IPS-20b (cell line): ENCODE measurements around the gene MED20.

Source experiments
- H3K27ac ChIP-seq: one replicate; pipeline ENCODE4 v1.5.1; 2013; ENCODE audit warnings: low read length
- H3K27me3 ChIP-seq: 2 replicates; pipeline ENCODE4 v1.6.1; 2013; ENCODE audit warnings: mild to moderate bottlenecking, low read length, inconsistent platforms; ENCODE audit not compliant: insufficient read depth
- H3K36me3 ChIP-seq: 2 replicates; pipeline ENCODE4 v1.6.1; 2013; ENCODE audit warnings: low read depth, mild to moderate bottlenecking, inconsistent platforms, low read length, moderate library complexity; ENCODE audit not compliant: insufficient read depth
- H3K4me1 ChIP-seq: 2 replicates; pipeline ENCODE4 v1.6.1; 2013; ENCODE audit warnings: mild to moderate bottlenecking, control low read depth, inconsistent platforms, low read length, moderate library complexity; ENCODE audit not compliant: insufficient read depth
- H3K4me3 ChIP-seq: 2 replicates; pipeline ENCODE4 v1.5.1; 2013; ENCODE audit warnings: mild to moderate bottlenecking, low read length, inconsistent platforms
- H3K9ac ChIP-seq: 2 replicates; pipeline ENCODE4 v1.6.1; 2013; ENCODE audit warnings: low read depth, mild to moderate bottlenecking, inconsistent platforms, low read length, moderate library complexity
- H3K9me3 ChIP-seq: 2 replicates; pipeline ENCODE4 v1.6.1; 2013; ENCODE audit warnings: mild to moderate bottlenecking, low read depth, low read length, inconsistent platforms; ENCODE audit not compliant: insufficient read depth

MED20 gene

GRCh38 chr6:41939848-41940758, 19.2 kb upstream of the MED20 start:
- Histone ChIP-seq H3K4me1 (peaks cover 23% of the 10 kb centered on the region), H3K9me3 (no peaks in the 10 kb centered on the region), H3K27me3 (peaks cover 13% of the 10 kb centered on the region; the same call in 1 of the 2 replicates), H3K9ac (peak overlapping the region; percentile 73; the same call in 1 of the 2 replicates), H3K27ac (no peak overlapping the region), H3K4me3 (peak overlapping the region; percentile 85), H3K36me3 (peaks cover 16% of the 10 kb centered on the region)

- Histone ChIP-seq H3K4me3 (peak overlapping the region; percentile 85; the same call in 1 of the 2 replicates), H3K4me1 (peaks cover 23% of the 10 kb centered on the region)
These were observed 18.4 kb upstream of the MED20 start for GRCh38 chr6:41939176-41939847.

GRCh38 chr6:41938590-41939175, 17.7 kb upstream of the MED20 start:
- Histone ChIP-seq H3K27me3 (peaks cover 13% of the 10 kb centered on the region; the same call in 1 of the 2 replicates), H3K9me3 (no peaks in the 10 kb centered on the region), H3K36me3 (peaks cover 29% of the 10 kb centered on the region), H3K27ac (no peak overlapping the region), H3K4me3 (peak overlapping the region; percentile 28; the same call in 1 of the 2 replicates), H3K9ac (peak overlapping the region; percentile 14; the same call in 1 of the 2 replicates), H3K4me1 (peaks cover 23% of the 10 kb centered on the region)

More at GRCh38 chr6:41939176-41939847, 18.4 kb upstream of the MED20 start:
- Histone ChIP-seq H3K9ac (peak overlapping the region; percentile 73; the same call in 1 of the 2 replicates), H3K27me3 (peaks cover 13% of the 10 kb centered on the region; the same call in 1 of the 2 replicates), H3K36me3 (peaks cover 24% of the 10 kb centered on the region), H3K9me3 (no peaks in the 10 kb centered on the region), H3K27ac (no peak overlapping the region)

- H3K27me3 ChIP-seq = peaks cover 13% of the 10 kb centered on the region; the same call in 1 of the 2 replicates
- H3K27ac ChIP-seq = no peak overlapping the region
- peaks cover 36% of the 10 kb centered on the region for H3K36me3 ChIP-seq
- H3K9ac ChIP-seq = no peak overlapping the region
- H3K4me1 ChIP-seq = peaks cover 23% of the 10 kb centered on the region
- no peak overlapping the region; the same call in 1 of the 2 replicates for H3K4me3 ChIP-seq
- no peaks in the 10 kb centered on the region for H3K9me3 ChIP-seq
These were observed 17.1 kb upstream of the MED20 start for GRCh38 chr6:41937861-41938574.

- Histone ChIP-seq H3K4me1 (peaks cover 23% of the 10 kb centered on the region), H3K9me3 (no peaks in the 10 kb centered on the region), H3K27me3 (peaks cover 13% of the 10 kb centered on the region; the same call in 1 of the 2 replicates), H3K9ac (no peak overlapping the region), H3K27ac (no peak overlapping the region), H3K4me3 (no peak overlapping the region), H3K36me3 (peaks cover 41% of the 10 kb centered on the region)
These were observed 16.5 kb upstream of the MED20 start for GRCh38 chr6:41937472-41937860.

GRCh38 chr6:41936073-41936837, 15.3 kb upstream of the MED20 start:
- Histone ChIP-seq H3K4me3 (no peak overlapping the region), H3K4me1 (peaks cover 21% of the 10 kb centered on the region), H3K27me3 (peaks cover 13% of the 10 kb centered on the region; the same call in 1 of the 2 replicates), H3K9ac (no peak overlapping the region), H3K27ac (no peak overlapping the region), H3K9me3 (no peaks in the 10 kb centered on the region), H3K36me3 (peaks cover 53% of the 10 kb centered on the region)

- Histone ChIP-seq H3K9me3 (no peaks in the 10 kb centered on the region), H3K27me3 (peaks cover 11% of the 10 kb centered on the region; the same call in 1 of the 2 replicates), H3K9ac (no peak overlapping the region), H3K36me3 (peaks cover 59% of the 10 kb centered on the region), H3K4me3 (no peak overlapping the region), H3K4me1 (peaks cover 21% of the 10 kb centered on the region), H3K27ac (no peak overlapping the region)
These were observed 14.7 kb upstream of the MED20 start for GRCh38 chr6:41935685-41936072.

- H3K4me3 ChIP-seq = no peak overlapping the region
- no peaks in the 10 kb centered on the region for H3K9me3 ChIP-seq
- H3K27me3 ChIP-seq = peaks cover 6% of the 10 kb centered on the region; the same call in 1 of the 2 replicates
- H3K4me1 ChIP-seq = peaks cover 20% of the 10 kb centered on the region
- H3K9ac ChIP-seq = no peak overlapping the region
- H3K36me3 ChIP-seq = peaks cover 64% of the 10 kb centered on the region
- H3K27ac ChIP-seq = no peak overlapping the region
These were observed 14.2 kb upstream of the MED20 start for GRCh38 chr6:41935193-41935574.

GRCh38 chr6:41934278-41935192, 13.6 kb upstream of the MED20 start:
- H3K4me1 ChIP-seq = peaks cover 13% of the 10 kb centered on the region
- no peak overlapping the region for H3K27ac ChIP-seq
- H3K9ac ChIP-seq = no peak overlapping the region
- peaks cover 71% of the 10 kb centered on the region for H3K36me3 ChIP-seq
- no peaks in the 10 kb centered on the region for H3K9me3 ChIP-seq
- no peaks in the 10 kb centered on the region for H3K27me3 ChIP-seq
- no peak overlapping the region for H3K4me3 ChIP-seq

GRCh38 chr6:41932378-41932777, 11.4 kb upstream of the MED20 start:
- Histone ChIP-seq H3K27me3 (no peaks in the 10 kb centered on the region), H3K36me3 (peaks cover 92% of the 10 kb centered on the region), H3K4me1 (no peaks in the 10 kb centered on the region), H3K27ac (no peak overlapping the region), H3K9ac (no peak overlapping the region), H3K9me3 (no peaks in the 10 kb centered on the region), H3K4me3 (no peak overlapping the region)
